ENCODE results near the gene CASQ2.

Gene CASQ2

GRCh38 chr1:115690972-115691371 is 77.5 kb downstream of the CASQ2 start:
- DNase-seq, result no peak

GRCh38 chr1:115687744-115688143 is 80.8 kb downstream of the CASQ2 start:
- DNase-seq, result no peak

GRCh38 chr1:115685029-115685705 is 83.3 kb downstream of the CASQ2 start:
- no peak for DNase-seq

- DNase-seq, result no peak
Observed at GRCh38 chr1:115682792-115683191, 85.7 kb downstream of the CASQ2 start.

DNA sequence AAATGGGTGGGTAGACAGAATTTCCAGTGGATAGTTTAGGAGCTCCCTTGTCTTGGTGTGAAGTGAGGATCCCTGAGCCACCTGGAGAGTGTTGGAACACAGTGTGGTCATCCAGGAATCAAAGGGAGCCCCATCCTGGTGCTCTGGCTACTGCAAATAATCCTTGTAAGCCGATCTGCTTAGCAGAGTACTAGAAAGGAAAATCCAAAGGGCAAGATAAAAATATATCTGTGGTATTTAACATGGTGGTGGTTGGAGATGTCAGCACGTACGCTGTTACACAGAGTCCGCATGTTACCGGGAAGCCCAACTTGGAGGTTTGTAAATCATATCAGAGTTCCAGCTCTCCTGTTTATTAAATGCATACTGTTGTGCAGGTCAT is 87.8 kb downstream of the CASQ2 start:
- no peak for DNase-seq

- DNase-seq, result no peak
Observed at GRCh38 chr1:115679141-115679611, 89.3 kb downstream of the CASQ2 start.

DNA sequence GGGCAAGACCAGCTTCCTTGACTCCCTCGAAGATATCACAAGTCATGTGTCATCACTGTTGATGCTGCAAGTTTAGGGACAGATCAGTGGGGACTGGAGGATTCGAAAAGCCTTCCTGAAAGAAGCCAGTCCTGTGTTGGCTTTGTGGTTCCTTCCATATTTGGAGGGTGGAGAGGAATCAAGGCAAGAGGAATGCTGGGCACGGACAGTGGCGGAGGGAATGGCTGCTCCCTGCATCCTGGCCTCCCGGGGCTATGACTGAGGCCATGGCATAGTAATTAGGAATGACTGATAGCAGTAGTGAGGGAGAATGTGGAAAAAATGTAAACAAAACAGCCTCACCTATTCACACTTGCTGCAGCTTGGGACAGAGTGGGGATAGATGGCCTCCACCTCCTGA is 90.4 kb downstream of the CASQ2 start:
- DNase-seq, result no peak

- no peak for DNase-seq
Observed at GRCh38 chr1:115677565-115677964, 90.9 kb downstream of the CASQ2 start.

DNA sequence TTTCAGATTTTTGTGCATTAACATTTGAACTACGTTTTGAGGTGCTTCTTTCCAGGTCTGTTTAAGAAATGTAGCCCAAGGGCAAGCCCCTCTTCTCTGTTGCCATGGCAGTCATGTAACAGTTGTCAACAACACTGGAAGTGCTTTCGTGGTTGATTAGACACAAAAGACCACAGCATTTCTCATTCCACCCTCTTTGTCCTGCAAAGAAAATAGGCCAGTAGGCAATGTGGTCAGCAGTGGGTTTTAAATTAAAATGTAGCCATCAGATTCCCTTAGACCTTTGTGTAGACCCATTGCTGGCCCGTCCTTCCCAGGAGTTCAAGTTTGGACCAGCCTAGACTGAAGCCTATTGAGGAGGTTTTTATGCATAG is 91.3 kb downstream of the CASQ2 start:
- DNase-seq, result no peak

DNA sequence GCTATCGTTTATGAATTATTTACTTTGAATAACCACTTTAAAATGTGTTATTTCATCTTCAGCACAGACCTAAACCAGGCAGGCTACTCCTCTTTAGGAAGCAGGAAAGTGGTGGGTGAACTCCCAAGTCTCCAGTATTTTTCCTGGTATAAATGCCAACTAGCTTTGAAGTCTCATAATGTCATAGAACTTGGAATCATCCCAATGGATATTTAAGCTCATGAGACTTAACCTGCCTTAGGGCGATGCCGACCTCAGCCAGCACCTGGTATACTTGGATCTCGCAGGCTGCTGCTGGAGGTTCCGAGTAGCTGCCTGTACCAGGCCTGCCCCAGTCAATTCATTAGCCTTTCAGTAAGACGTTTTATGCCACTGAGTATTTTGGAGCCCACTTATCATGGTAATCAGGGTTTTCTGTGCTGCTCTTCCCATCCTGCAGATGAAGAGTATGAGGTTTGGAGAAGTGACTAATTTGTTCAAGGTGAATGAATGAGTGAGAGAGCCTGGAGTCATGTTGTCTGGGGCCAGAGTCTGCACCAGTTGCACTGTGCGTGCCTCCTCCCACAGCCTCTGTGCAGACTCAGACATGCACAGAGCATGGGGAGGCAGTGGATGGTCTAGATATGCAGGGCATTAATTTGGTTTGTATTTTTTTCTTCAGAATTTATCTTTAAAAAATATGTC is 91.9 kb downstream of the CASQ2 start:
- DNase-seq, result no peak

GRCh38 chr1:115672224-115673009 is 96.1 kb downstream of the CASQ2 start:
- DNase-seq, result no peak

DNA sequence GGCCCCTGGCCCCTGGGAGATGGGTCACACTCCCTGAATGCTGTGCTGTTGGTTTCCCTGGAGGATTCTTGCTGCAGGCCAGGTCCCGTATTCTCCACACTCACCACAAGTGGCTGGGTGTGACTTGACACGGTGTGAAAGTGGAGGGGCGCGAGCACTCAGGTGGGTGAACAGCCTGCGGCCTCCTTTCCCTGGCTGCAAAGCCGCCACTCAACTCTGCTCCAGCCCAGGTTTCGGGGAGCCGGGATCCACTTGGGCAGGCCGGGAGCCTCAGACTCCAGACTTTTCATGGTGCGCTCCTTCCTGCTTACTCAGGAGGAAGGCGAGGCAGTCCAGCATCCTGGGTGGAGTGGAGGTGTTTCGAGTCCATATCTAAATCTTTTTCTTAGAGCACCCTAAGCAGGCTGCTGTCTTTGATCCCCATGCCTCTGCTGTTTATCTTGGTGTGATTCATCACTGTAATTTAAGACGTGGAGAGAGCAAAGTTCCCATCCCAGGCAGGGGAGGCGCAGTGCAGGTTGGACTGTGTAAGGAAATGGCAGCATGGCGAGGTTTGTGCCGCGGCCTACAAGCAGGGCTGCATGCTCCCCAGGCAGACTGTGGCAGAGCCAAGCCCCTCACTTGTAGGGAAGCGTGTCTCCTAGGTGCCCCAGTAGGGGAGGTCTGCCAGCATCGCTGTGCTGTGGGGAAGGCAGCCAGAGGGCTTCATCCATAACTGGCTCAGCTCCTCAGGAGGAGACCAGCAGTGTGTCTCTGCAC is 97.2 kb downstream of the CASQ2 start:
- no peak for DNase-seq

- DNase-seq, result peak; percentile 70
Observed at GRCh38 chr1:115670476-115671175, 97.9 kb downstream of the CASQ2 start.

DNA sequence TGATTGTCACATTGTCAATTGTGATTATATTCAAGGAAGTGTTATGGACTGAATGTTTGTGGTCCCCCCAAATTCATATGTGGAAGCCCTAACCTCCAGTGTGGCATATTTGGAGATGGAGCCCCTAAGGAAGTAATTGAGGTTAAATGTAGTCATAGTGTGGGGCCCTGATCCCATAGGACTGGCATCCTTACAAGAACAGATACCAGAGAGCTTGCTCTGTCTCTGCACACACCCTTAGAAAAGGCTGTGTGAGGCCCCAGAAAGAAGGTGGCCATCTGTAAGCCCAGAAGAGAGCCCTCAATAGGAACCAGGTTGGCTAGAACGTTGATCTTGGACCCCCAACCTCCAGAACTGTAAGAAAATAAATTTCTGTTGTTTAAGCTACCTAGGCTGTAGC is 98.6 kb downstream of the CASQ2 start:
- no peak for DNase-seq

DNA sequence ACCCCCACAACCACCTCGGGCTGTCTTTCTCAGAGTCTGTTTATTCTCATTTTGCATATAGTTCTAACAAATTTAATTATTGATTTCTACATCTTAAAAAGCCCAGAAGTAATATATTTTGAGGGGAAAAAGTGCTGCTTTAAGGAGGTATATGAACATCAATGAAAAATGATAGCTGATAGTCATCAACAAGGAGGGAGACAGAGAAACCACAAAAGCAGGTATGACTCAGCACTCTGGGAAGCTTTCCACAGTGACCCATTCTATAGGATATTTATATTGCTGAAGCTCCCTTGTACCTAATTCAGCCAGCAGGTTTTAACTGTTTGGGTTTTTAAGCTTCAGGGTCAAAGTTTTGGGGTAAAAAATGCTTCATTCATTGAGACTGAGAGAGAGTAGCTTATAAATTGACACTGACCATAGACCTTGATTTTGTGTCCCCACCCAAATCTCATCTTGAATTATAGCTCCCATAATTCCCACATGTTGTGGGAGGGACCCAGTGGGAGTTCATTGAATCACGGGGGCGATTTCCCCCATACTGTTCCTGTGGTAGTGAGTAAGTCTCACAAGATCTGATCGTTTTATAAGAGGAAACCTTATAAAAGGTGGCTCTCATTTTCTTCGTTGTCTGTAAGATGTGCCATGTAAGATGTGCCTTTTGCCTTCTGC is 99.4 kb downstream of the CASQ2 start:
- DNase-seq, result no peak

DNA sequence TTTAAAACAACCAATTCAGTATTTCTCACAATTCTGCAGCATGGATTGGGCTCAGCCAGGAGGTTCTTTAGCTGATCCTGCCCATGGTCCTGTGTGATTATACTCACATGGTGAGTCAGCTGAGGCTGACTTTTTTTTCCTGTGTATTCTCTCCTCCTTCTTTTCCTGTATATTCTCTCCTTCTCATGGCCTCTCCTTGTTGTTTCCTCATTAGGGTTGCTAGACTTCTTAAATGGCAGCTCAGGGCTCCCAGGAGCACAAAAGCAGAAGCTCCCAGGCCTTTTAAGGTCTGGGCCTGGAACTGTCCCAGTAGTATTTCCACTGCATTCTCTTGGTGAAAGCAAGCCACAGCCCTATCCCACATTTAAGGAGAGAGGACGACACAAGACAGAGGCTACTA is 99.9 kb downstream of the CASQ2 start:
- no peak for DNase-seq

GRCh38 chr1:115666702-115667101 is 101.8 kb downstream of the CASQ2 start:
- DNase-seq, result no peak

DNA sequence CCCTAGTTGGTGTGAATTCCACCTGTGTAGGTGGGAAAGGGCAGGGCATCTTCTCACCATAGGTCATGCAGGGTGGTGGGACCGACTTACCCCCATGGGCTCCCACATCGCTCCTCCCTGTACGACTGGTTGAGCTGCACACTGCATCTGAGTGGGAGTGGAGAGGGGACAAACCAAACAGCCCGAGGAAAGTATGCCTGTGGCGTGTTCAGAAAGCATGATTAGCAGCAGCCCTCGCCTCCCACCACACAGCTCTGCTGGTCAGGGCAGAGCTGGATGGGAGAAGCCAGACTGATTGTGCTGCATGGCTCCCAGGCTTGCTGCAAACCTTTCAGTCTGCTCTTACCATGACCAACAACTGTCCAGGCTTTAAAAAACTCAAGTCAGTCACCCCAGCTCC is 102.3 kb downstream of the CASQ2 start:
- DNase-seq, result no peak

GRCh38 chr1:115665319-115666096 is 103.0 kb downstream of the CASQ2 start:
- DNase-seq, result no peak

DNA sequence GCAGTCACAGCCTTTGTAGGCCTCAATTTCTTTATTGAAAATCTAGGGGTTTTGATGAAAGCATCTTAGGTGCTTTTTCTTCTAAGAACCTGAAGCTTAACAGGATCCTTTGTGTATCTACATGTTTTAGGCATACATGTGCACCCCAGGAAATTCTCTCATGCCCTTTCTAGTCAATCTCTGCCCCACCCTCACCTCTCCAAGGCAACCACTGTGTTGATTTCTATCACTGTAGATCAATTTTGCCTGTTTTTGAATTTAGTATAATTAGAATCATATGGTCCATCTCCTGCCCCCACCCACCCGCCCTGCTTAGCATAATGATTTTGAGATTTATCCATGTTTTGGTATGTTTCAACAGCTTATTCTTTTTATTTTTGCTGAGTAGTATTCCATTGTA is 107.4 kb downstream of the CASQ2 start:
- no peak for DNase-seq

DNA sequence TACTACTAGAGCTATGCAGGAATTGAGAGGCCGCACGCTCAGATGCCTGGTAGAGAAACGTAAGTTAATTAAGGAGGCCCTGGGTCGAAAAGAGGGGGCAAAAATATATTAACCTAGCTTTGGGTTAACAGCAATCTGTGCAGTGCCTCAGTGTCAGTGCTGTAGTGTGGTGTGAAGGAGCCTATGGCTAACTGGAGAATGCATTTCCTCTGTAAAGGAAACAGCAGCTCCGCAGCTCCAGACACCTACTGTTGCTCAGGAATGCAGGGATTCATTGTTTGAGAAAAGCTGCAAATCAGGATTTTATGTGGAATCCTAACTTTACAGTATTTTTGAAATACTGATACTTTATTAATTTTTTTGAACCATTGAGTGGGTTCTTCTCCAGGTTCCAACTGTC is 108.4 kb downstream of the CASQ2 start:
- DNase-seq, result no peak

Data from NCI-H748 treated with DMSO at 0.1 percent for 48 hours (cell line).